GM10248 (cell line): ENCODE measurements around the gene SMIM41.

Experiments used
- CTCF ChIA-PET: fragments of 300-600 bp; sonication (Branson Sonifier 250); formaldehyde crosslinking; extraction: SDS; loops from one replicate; lab custom pipeline; 2021; ENCODE audit warnings: antibody characterized with exemption; lab: Yijun Ruan, JAX
- POLR2A ChIA-PET: fragments of 350-650 bp; sonication (Branson Sonifier 250); formaldehyde crosslinking; extraction: SDS; loops from one replicate; lab custom pipeline; 2020; ENCODE audit warnings: antibody characterized with exemption; lab: Yijun Ruan, JAX
- DNase-seq: peaks from one replicate; pipeline ENCODE4 v3.0.0; 2012; ENCODE audit errors: extremely low spot score
- TF ChIP-seq, protein P1 (sequence below): IDR thresholded peaks from 2 replicates; pipeline ENCODE4 v1.5.1; 2012; ENCODE audit warnings: mild to moderate bottlenecking, low read depth; ENCODE audit errors: extremely low read depth, missing control alignments, control extremely low read depth

Gene SMIM41

GRCh38 chr12:52082988-52083637 is 3.6 kb downstream of the SMIM41 start:
- TF ChIP-seq, protein P1, sequence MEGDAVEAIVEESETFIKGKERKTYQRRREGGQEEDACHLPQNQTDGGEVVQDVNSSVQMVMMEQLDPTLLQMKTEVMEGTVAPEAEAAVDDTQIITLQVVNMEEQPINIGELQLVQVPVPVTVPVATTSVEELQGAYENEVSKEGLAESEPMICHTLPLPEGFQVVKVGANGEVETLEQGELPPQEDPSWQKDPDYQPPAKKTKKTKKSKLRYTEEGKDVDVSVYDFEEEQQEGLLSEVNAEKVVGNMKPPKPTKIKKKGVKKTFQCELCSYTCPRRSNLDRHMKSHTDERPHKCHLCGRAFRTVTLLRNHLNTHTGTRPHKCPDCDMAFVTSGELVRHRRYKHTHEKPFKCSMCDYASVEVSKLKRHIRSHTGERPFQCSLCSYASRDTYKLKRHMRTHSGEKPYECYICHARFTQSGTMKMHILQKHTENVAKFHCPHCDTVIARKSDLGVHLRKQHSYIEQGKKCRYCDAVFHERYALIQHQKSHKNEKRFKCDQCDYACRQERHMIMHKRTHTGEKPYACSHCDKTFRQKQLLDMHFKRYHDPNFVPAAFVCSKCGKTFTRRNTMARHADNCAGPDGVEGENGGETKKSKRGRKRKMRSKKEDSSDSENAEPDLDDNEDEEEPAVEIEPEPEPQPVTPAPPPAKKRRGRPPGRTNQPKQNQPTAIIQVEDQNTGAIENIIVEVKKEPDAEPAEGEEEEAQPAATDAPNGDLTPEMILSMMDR: peak; percentile 94
- ChIA-PET POLR2A (interaction anchor here (1.2 kb wide), 1 partner anchor 58 kb away, joined by 3 read pairs; no protein-coding TSS in a partner anchor), CTCF (interaction anchor here (0.9 to 42.5 kb wide), 17 partner anchors 8 to 107 kb away, joined by 3 to 1220 read pairs (median 4); partner anchors contain the start of gene ATG101)
- DNase-seq: peak; percentile 87

GRCh38 chr12:52083638-52083996 is 4.1 kb downstream of the SMIM41 start:
- ChIA-PET CTCF (interaction anchor here (1.0 to 42.5 kb wide), 13 partner anchors 7 to 92 kb away, joined by 3 to 1220 read pairs (median 8); partner anchors contain the start of gene ATG101), POLR2A (no interaction called here)
- DNase-seq: no peak
- TF ChIP-seq, protein P1: peak; percentile 7

GRCh38 chr12:52084491-52085231 is 5.2 kb downstream of the SMIM41 start:
- ChIA-PET CTCF (interaction anchor here (0.9 to 42.5 kb wide), 9 partner anchors 9 to 91 kb away, joined by 3 to 1220 read pairs (median 14); partner anchors contain the start of gene ATG101), POLR2A (no interaction called here)
- no peak for DNase-seq
- TF ChIP-seq, protein P1: no peak

DNA sequence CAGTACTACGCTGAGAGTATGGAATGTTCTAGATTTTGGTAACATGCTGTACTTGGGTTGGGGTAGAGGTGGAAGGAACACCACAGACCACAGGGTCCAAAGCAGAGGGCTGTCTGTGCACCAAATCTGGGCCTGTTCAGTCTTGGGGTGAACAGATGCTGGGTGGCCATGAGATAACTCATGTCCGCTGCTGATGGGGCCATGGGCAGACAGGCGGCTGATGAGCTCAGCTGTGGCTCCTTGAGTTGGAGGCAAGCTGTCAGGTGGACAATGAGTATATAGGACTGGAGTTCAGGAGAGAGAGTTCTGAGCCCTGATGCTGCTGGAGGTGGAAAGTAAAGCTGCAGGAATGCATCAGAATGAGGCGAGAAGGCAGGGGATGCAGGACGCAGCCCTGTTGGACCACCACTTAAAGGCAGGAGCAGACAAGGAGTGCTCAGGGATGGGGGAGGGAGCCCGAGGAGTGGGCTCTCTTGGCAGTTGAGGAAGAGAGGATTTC is 6.2 kb downstream of the SMIM41 start:
- POLR2A ChIA-PET: no interaction called here
- CTCF ChIA-PET: interaction anchor here (0.7 to 42.5 kb wide), 8 partner anchors 8 to 92 kb away, joined by 3 to 1220 read pairs (median 14); partner anchors contain the start of gene ATG101
- DNase-seq: no peak
- TF ChIP-seq, protein P1: no peak

DNA sequence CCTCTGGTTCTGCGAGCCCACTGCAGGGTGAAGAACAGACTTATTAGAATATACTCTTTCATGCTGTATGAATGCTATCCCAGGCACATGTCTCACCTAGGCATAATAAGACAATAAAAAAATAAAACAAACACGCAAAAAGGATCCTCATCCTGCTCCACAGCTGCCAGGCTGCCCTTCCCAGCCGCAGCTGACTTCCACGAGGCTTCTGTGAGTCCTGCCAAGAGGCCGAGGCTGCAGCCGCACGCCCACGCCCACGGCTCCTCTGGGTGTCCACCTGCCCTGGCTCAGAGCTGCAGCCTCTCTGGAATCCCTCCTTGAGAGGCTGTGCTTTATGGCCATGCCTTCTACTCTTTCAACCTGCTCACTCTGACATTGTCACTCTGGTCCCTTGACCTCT is 6.9 kb downstream of the SMIM41 start:
- POLR2A ChIA-PET: no interaction called here
- CTCF ChIA-PET: interaction anchor here (0.7 to 42.5 kb wide), 6 partner anchors 15 to 93 kb away, joined by 3 to 1220 read pairs (median 15); partner anchors contain the start of gene ATG101
- TF ChIP-seq, protein P1: no peak
- DNase-seq: no peak
